ENCODE results near the gene COMMD3. TPM values are rescaled to one million over a fixed set of nuclear protein-coding genes. Genes with fewer than 3 reads are reported as not detected.

COMMD3 gene
- total and polyA plus RNA-seq, 2 donors (not counting 3 experiments of a cell fraction or from before 2014, with no cell fraction given): 22.5 to 48.9 TPM

GRCh38 chr10:22341190-22341925 lies 25.2 kb downstream of the COMMD3 start:
- no peaks in the 10 kb centered on the region for H3K79me2 ChIP-seq (ENCODE audit: control insufficient read depth, insufficient read depth, low read length)
- H3K9ac ChIP-seq (replicated peaks; ENCODE audit: extremely low read depth, insufficient read depth, low read length): peak overlapping the region; percentile 86
- dilution Hi-C loops (cut with MboI; ENCODE audit: extremely low pct_ligation_motif_present, low sequenced_read_pairs): no loop called here
- intact Hi-C loops (cut with micrococcal nuclease): loop anchor here (1.0 to 5.0 kb wide), 4 partner anchors 20 to 844 kb away; partner anchors contain the start of genes BMI1 and COMMD3
- no peaks in the 10 kb centered on the region for H4K20me1 ChIP-seq (replicated peaks; ENCODE audit: control insufficient read depth, extremely low read depth, insufficient read depth, low read length)
- H2AFZ ChIP-seq (ENCODE audit: low read depth, low read length): peak overlapping the region; percentile 94
- no TSS peak for BruUV-seq (replicated peaks)
- H3K27me3 ChIP-seq (ENCODE audit: control insufficient read depth in 2 of 2, insufficient read depth in 2 of 2, low read length in 2 of 2): peaks cover 73 to 90% of the 10 kb centered on the region in 2 experiments
- H3K4me1 ChIP-seq (ENCODE audit: control insufficient read depth, extremely low read depth, insufficient read depth, low read length): peaks cover 13% of the 10 kb centered on the region
- no peaks in the 10 kb centered on the region for H3K36me3 ChIP-seq (ENCODE audit: control insufficient read depth in 2 of 2, extremely low read depth in 1 of 2, insufficient read depth in 2 of 2, low read length in 2 of 2)
- TF ChIP-seq EZH2 (IDR thresholded peaks at IDR 0.05; ENCODE audit: borderline replicate concordance, low read depth, low read length, severe bottlenecking) (peak; percentile 63), CTCF (IDR thresholded peaks at IDR 0.05; ENCODE audit: extremely low read depth in 1 of 2, insufficient read depth in 1 of 2, low read depth in 1 of 2, low read length in 2 of 2) (no peak), JUN (IDR thresholded peaks at IDR 0.05; ENCODE audit: borderline replicate concordance, insufficient read depth, insufficient read length, low read depth) (no peak), GATA2 (IDR thresholded peaks at IDR 0.05; ENCODE audit: insufficient read depth, insufficient read length, low read depth, low read length) (no peak)
- H3K9me3 ChIP-seq (replicated peaks; ENCODE audit: control insufficient read depth, insufficient read depth, low read length): no peaks in the 10 kb centered on the region
- peak overlapping the region; percentile 93 for H3K4me2 ChIP-seq (ENCODE audit: insufficient read depth, low read length)
- H3K27ac ChIP-seq (ENCODE audit: insufficient read depth, low read depth, low read length): no peak overlapping the region
- H3K4me3 ChIP-seq (replicated peaks in 1 of 3; ENCODE audit: insufficient read depth in 1 of 3, low read depth in 1 of 3, low read length in 3 of 3): peak overlapping the region; percentile 78 to 81 (median 80)
- ChIA-PET POLR2A (interaction anchor here (1.5 to 1.8 kb wide), 3 partner anchors 25 to 134 kb away, joined by 3 to 8 read pairs (median 4); partner anchors contain the start of gene COMMD3), CTCF (interaction anchor here (1.1 to 1.5 kb wide), 3 partner anchors 25 to 845 kb away, joined by 3 to 9 read pairs (median 5); partner anchors contain the start of gene COMMD3)
- no peak for FAIRE-seq
- DNase-seq (ENCODE audit: low read depth, low spot score): peak; percentile 53
- H3K9me1 ChIP-seq (replicated peaks; ENCODE audit: control insufficient read depth, extremely low read depth, insufficient read depth, low read length): no peaks in the 10 kb centered on the region

Measured in endothelial cell of umbilical vein (primary cell).